GM21367 (cell line): Measurements from ENCODE around the gene FAM217A.

ENCODE experiments used
- ATAC-seq: cut with Tn5 transposase; IDR thresholded peaks from one replicate; pipeline ENCODE4 v1.9.1; 2021; ENCODE audit not compliant: unreplicated experiment

FAM217A gene

DNA sequence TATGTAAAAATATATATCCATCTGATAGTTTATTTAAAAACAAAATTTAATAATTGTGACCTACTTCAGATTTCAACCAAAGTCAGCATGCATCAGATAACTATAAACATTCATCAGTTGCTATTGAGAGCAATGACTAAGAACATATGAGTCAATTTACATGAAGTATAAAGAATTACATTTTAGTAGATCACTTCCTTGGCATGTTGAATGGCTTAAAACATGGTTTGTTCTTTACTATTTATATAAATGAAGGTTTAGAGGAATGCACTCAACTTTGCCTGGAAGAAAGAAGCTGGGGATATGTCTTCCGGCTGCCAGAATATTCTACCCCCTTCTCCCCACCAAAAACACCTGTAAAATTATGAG, 6.4 kb upstream of the FAM217A start:
- no peak for ATAC-seq

DNA sequence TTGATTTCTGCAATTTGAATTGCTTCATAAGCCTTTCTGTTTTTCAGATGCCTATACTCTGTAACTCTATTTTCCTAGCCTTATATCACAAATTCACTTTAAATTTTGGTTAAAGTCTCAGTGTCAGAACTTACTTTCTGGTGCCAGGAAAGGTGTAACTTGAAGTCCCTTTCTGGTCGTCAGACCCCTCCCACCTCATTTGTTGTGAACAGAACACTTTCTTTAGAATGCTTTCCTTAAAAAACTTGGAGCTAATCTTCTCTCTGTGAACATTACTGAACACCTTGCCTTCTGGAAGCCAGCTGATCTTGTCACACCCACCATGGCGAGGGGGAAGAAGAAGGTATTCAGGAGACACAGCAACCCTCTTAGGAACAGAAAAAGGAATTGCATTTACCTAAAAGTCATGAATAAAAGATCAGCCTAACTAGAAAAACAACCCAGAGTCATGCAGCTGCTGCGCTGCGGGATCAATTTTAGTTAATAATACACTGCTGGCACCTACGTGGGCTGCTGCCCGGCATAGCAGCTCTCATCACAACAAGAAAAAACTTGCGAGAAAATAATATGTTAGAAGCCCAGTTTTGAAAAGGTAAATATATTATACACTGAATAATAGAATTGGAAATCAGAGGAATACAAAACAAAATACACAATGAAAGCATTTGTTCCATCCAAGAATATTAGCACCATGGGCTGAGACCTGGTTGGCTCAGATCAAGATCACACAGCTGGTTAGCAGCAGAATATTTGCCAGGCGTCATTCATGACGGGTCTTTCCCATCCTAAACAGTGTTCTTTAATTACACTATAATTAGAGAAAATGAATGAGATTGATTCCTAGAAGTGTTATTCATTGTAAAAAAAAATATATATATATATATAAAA, 5.8 kb upstream of the FAM217A start:
- ATAC-seq = no peak

DNA sequence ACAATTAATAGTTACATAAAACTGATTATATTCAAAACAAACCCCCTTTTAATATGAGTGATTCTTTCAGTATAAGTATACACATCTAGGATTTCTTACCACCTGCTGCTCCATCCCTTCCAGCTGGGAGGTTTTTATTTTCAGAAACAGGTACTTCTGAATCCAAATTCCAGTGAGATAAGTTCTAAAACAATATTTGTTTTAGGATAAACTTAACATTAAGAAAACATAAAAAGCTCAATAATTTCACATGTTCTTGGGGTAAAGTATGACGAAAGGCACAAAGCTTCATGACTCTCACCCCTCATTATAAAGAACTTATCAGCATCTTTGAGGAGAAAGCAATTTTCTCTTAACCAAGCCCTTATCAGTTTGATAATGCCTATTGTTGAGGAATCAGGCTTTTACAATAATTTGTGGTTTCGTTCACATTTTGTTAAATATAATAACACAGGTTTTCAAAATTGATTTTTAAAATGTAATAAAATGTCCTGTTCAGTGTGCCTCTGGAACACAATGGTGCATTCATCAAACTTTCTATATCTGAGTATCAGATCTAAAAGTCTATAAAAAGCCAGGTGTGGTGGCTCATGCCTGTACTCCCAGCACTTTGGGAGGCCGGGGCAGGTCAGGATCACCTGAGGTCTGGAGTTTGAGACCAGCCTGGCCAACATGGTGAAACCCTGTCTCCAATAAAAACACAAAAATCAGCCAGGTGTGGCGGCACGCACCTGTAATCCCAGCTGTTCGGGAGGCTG, 4.3 kb downstream of the FAM217A start:
- ATAC-seq = no peak

DNA sequence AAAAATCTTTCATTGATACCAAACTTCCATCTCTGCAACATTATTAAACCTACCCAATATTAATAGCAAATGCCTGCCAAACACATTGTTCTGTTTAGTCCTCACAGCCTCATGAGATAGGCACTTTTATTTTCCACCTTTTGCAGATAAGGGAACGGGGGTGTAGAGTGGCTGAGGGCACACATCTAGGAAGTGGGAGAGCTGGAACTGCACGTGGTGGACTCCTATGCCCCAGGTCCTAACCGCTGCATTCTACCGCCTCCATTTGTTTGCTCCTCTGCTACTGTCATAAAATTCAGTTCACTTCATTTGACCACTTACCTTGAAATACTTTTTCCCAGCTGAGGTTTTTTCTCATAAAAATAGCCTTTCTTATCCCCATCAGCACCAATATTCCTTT, 7.6 kb downstream of the FAM217A start:
- no peak for ATAC-seq

DNA sequence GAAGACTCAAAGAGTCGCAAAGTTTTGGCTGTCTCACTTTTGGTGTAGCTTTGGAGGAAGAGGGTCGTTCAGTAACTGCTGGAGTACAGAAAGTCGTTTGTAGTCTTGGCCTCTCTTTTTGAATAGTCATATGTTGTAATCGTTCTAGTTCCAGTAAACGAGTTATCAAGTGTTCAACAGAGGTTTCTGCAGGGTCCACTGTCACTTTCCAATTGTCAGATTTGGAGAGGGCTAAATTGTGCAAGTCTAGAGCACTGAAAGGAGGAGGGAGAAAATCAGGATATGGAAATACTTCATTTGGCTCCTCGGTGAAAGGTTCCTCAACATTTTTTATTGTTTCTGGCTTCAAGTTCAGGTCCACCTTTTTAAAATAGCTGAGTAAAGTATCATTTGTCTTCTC, 9.7 kb downstream of the FAM217A start:
- no peak for ATAC-seq

DNA sequence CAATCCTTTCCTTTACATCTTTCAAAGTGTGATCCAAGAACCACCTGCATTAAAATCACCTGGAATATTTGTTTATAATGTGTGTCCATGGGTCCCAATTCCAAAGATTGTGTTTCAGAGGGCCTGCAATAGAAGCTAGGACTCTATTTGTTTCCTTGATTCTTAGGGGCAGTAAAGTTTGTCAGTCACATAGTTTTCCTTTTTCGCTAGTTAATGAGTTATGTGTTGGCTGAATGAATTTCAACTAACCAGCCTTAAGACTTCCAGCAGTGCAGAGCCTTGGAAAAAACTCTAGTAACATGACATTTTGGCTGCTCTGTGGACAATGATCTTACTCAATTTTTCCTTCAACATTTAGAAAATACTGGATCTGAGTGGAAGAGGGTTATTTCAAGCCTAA, 11.3 kb downstream of the FAM217A start:
- ATAC-seq = no peak

DNA sequence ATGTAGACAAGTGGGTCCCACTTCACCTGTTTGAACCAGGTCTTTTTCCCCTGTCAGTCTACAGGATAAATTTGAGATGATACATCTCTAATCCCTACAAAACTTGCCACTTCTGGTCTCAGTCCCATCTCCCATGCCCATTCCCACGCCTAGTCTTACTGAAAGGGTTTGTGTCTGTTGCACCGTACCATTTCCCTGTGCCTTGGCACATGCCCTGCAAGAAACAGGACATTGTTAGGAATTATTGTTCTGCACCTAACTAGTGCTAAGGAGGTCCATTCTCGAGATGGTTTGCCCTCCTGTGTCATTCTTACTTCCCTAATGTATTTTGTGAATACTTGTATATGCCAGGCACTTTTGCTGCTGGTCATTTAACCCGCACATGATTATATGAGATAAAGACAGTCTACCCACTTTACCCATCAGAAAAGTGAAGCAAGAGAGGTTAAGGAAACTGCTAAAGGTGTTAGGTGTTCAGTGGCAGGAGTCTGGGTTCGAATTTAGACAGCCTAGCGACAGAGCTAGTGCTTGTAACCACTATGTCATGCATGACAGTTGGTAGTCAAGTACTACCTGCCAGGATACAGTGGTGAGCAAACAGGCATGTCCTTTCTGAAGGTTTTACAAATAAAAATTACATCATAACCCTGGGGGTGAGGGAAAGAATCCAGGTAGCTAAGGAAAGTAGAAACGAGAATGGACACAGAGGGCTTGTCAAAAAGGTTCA, 12.7 kb downstream of the FAM217A start:
- no peak for ATAC-seq

DNA sequence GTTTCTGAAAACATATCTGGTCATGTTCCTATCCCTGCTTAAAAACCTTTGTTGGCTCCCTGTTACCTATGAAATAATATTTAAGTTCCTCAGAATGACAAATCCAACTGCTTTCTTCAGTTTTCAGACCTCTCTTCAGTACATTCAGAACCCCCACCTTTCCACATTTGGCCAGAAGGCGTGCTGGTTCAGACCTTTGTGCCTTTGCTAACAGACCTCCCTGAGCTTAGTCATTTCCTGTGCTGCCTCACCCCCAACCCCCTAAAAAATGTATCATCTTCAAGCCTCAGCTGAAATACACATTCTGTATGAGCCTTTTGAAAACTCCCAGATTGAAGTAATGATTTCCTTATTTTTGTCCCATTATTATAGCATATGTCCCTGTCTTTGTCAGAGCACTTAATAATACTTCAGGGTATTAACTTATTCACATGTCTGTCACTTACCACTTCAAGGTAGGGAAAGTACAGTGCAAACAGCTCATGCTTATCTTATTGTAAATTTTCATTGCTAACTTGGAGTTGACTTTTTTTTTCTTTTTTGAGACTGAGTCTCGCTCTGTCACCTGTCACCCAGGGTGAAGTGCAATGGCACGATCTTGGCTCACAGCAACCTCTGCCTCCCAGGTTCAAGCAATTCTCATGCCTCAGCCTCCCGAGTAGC, 19.7 kb downstream of the FAM217A start:
- ATAC-seq = no peak

DNA sequence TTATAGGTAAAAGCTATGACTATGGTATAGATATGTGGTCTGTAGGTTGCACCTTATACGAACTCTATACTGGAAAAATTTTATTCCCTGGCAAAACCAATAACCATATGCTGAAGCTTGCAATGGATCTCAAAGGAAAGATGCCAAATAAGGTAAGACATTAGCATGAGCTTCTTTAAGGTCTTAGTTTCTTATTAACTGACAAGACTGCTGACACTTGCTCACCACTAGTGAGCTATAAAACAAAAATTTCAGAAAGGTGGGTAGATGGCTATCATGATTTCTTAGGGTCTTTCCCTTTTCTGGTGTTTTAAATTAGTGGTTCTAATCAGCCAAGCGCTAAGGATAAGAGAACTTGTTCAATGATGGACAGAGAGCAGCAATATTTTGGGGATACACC, 21.9 kb downstream of the FAM217A start:
- no peak for ATAC-seq

DNA sequence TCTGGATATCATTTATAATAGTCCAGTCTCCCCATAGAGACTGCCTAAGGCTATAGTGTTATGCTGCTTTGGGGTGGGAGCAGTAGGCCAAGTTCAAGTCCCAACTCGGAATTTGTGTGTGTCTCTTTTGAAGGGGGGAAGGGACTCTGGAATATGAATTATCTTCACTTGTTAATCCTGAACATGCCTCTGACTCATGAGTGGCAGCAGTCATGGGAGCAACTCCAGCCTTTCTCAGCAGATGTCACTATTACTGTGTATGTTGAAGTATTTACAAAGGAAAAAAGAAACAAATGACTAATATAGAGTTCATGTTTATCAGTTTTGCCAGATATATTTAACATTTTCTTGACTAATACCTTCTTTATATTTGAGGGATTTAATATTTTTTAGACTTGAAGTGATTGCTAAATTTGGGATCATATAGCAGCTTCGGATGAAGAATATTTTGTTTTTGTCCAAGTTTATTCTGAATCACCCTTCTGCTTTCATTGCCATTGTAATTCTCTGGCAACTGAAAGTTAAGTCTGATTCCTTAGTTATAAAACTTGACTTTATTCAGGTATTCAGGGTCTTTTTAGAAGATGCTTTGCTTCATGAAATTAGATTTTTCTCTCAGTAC, 23.4 kb downstream of the FAM217A start:
- ATAC-seq = no peak

DNA sequence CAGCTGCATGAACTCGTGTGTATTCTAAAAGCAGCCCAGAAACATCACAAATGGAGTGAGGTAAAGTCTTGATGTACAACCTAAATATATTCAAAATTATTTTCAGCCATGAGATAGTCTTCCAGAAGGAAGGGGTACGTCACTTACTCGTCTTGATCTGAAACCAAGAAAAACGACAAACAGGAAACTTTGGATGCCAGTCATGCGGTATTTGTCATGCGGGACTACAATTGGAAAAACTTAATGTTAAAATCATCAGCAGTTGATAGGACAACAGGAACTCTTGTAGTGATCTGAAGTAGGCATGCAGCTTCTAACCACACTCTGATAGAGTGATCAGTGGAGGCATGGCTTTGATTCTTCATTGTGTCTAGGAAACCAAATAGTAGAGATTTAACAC, 29.7 kb downstream of the FAM217A start:
- no peak for ATAC-seq

DNA sequence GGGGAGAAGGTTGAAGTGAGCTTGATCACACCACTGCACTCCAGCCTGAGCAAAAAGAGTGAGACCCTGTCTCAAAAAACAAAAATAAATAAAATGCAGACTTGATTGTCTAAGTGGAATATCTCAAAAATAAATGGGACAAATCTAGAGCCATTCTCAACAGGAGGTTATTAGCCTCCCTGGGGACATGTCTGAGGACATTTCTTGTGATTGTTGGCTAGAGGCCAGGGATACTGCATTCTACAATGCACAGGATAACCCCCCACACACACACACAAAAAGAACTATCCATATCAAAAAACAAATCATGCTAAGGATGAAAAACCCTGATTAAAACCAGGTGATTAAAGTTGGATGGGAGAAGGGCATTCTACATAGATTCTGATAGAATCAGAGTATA, 37.5 kb downstream of the FAM217A start:
- no peak for ATAC-seq

DNA sequence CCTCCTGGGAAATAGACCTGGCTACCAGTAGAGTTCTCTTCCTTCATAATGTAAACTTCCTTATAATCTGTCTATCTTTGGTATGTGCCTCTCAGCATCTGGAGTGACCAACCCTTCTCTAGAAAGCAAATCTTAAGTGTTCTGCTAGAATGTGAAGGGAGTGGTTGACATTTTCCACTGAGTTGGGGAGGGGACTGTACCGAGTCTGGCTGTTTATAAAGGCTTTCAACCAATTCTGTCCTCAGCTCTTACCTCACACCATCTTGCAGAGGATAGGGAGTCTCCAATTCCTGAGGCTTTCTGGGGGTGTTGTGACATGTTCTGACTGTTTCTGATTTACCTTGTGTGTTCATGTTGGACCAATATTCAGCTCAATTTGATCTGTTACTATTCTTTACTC, 39.6 kb downstream of the FAM217A start:
- ATAC-seq = no peak

DNA sequence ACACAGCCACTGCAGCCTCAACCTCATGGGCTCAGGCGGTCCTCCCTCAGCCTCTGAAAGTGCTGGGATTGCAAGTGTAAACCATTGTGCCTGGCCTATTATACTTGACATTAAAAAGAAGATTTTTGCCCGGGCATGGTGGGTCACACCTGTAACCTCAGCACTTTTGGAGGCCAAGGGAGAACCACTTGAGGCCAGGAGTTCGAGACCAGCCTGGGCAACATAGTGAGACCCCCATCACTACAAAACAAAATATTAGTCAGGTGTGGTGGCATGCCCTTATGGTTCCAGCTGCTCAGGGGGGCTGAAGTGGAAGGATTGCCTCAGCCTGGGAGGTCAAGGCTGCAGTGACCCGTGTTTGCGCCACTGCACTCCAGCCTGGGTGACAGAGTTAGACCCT, 42.4 kb downstream of the FAM217A start:
- no peak for ATAC-seq

DNA sequence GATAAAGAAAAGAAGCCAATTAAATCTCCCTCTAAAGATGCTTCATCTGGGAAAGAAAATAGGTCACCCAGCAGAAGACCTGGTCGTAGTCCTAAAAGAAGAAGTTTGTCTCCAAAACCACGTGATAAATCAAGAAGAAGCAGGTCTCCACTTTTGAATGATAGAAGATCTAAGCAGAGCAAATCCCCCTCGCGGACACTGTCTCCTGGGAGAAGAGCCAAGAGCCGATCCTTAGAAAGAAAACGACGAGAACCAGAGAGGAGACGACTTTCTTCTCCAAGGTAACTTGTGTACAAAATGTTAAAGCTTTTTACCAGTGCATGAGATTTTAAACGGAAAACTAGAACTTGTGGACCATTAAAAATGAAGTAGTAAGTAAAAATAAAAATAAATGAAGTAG, 46.5 kb downstream of the FAM217A start:
- ATAC-seq = no peak

DNA sequence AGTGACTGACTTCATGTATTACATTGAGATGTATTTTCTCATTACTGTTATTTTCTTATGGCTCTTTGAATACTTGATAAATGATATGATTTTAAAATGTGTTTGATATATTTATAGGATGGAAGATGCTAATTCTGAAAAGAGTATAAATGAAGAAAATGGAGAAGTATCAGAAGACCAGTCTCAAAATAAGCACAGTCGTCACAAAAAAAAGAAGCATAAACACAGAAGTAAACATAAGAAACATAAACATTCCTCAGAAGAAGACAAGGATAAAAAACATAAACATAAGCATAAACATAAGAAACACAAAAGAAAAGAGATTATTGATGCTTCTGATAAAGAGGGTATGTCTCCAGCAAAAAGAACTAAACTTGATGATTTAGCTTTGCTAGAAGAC, 47.5 kb downstream of the FAM217A start:
- no peak for ATAC-seq

DNA sequence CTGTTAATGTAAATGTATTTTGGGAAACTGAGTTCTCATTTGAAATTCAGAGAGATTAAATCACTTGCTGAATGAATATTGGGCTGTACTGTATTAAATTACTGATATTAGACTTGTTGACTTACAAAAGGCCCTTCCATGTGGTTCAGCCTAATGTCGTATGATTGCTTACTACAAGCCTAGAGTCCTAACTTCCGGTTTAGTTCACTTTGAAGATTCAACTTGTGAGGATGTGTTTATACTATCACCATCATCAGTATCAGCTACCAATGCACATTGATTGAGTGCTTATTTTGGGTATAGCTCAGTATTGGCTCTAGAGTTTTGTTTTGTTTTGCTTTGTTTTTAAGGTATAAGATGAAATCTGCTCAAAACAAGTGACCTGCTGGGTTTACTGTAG, 48.3 kb downstream of the FAM217A start:
- no peak for ATAC-seq

DNA sequence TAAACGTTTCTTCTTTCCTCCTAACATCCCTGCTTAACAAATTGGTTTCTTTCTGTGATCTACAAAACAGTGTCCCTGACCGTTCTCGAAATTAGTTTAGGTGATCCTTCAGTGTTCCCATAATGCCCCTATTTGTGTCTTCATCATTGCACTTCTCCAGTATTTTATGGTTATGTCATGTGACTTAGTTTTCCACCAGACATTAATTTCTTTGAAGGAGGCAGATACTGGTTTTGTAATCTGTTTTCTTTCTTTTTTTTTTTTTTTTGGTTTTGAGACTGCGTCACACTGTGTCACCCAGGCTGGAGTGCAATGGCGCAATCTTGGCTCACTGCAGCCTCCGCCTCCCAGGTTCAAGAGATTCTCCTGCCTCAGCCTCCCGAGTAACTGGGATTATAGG, 49.2 kb downstream of the FAM217A start:
- ATAC-seq = no peak

DNA sequence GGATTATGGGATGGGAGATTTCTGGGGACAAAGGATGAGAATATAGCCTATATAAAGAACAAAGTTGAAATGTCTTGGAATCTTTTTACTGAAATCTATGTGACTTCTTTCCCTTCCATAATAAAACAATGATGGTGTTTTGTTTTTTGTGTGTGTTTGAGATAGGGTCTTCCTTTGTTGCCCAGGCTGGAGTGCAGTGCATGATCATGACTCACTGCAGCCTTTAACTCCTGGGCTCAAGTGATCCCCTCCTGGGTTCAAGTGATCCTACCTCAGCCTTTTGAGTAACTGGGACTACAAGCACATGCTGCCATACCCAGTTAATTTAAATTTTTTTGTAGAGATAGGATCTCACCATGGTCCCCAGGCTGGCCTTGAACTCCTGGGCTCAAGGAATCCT, 50.9 kb downstream of the FAM217A start:
- no peak for ATAC-seq

DNA sequence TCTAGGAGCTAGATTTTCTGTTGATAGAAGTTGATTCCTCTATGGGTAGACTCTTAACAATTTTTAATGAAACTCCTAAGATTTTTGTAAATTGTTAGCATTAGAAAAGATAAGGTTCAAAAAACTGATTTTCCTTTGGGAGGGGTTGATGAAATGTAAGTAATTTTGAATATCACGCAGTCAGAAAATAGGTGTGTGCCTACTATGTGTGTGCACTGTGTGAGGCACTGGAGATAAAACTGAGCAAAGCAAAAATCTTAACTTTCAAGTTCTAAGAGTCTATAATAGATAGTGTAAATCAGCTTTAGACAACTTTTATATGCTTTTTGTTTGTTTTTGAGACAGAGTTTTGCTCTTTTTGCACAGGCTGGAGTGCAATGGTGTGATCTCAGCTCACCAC, 53.3 kb downstream of the FAM217A start:
- ATAC-seq = no peak

DNA sequence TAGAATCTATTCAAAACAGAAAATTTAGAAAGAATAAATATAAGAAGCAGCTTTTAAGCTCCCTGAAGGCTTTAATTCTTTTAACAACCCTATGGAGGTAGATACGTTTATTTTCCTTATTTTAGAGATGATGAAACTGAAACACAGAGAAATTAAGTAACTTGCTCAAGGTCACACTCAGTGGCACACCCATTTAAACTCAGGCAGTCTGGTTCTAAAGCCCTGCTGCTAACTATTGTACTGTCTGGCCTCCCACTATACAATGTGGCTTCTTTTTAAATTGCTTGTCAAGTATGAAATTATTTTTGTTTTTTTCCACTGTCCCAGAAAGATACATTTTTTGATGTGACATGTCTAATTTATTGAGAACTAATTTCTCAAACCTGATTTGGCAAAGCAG, 55.7 kb downstream of the FAM217A start:
- no peak for ATAC-seq
